ENCODE data around the gene DSC1.

- no peak for TF ChIP-seq CTCF (IDR thresholded peaks at IDR 0.05)
- no peak for TF ChIP-seq POLR2AphosphoS5 (IDR thresholded peaks at IDR 0.05)
- no peak for TF ChIP-seq POLR2A (IDR thresholded peaks at IDR 0.05)
Measured at GRCh38 chr18:31206071-31206470, 43.4 kb upstream of the DSC1 start.
